Ishikawa (cell line): Measurements from ENCODE around the gene FTL.

Source experiments
- CEBPB ChIP-seq: IDR thresholded peaks from 2 replicates; pipeline ENCODE4 v1.6.1; 2012
- CREB1 ChIP-seq: IDR thresholded peaks from 2 replicates; pipeline ENCODE4 v1.6.1; 2012; ENCODE audit warnings: low read depth
- EGR1 ChIP-seq: IDR thresholded peaks from 2 replicates; pipeline ENCODE4 v1.6.1; 2012
- EP300 ChIP-seq: IDR thresholded peaks from 2 replicates; pipeline ENCODE4 v1.6.1; 2012; ENCODE audit warnings: borderline replicate concordance
- NFIC ChIP-seq: IDR thresholded peaks from 2 replicates; pipeline ENCODE4 v1.6.1; 2012
- RAD21 ChIP-seq: IDR thresholded peaks from 2 replicates; pipeline ENCODE4 v1.6.1; 2012; ENCODE audit warnings: low read depth
- TAF1 ChIP-seq: IDR thresholded peaks from 2 replicates; pipeline ENCODE4 v1.6.1; 2012; ENCODE audit warnings: low read depth, mild to moderate bottlenecking
- TEAD4 ChIP-seq: IDR thresholded peaks from 2 replicates; pipeline ENCODE4 v1.6.1; 2012
- YY1 ChIP-seq: IDR thresholded peaks from 2 replicates; pipeline ENCODE4 v1.6.1; 2012; ENCODE audit warnings: low read depth
- ZBTB7A ChIP-seq: IDR thresholded peaks from 2 replicates; pipeline ENCODE4 v1.6.1; 2012; ENCODE audit warnings: low read depth
- TF ChIP-seq, protein P1 (sequence below): IDR thresholded peaks from 2 replicates; pipeline ENCODE4 v1.6.1; 2012; ENCODE audit warnings: low read depth, mild to moderate bottlenecking

GRCh38 chr19:48990400-48990799 is 25.3 kb downstream of the FTL start:
- no peak for TF ChIP-seq CEBPB
- TF ChIP-seq RAD21: no peak
- no peak for TF ChIP-seq YY1
- TF ChIP-seq CREB1: no peak
- no peak for TF ChIP-seq TAF1
- TF ChIP-seq EP300: no peak
- no peak for TF ChIP-seq NFIC
- no peak for TF ChIP-seq EGR1
- no peak for TF ChIP-seq ZBTB7A
- TF ChIP-seq, protein P1, sequence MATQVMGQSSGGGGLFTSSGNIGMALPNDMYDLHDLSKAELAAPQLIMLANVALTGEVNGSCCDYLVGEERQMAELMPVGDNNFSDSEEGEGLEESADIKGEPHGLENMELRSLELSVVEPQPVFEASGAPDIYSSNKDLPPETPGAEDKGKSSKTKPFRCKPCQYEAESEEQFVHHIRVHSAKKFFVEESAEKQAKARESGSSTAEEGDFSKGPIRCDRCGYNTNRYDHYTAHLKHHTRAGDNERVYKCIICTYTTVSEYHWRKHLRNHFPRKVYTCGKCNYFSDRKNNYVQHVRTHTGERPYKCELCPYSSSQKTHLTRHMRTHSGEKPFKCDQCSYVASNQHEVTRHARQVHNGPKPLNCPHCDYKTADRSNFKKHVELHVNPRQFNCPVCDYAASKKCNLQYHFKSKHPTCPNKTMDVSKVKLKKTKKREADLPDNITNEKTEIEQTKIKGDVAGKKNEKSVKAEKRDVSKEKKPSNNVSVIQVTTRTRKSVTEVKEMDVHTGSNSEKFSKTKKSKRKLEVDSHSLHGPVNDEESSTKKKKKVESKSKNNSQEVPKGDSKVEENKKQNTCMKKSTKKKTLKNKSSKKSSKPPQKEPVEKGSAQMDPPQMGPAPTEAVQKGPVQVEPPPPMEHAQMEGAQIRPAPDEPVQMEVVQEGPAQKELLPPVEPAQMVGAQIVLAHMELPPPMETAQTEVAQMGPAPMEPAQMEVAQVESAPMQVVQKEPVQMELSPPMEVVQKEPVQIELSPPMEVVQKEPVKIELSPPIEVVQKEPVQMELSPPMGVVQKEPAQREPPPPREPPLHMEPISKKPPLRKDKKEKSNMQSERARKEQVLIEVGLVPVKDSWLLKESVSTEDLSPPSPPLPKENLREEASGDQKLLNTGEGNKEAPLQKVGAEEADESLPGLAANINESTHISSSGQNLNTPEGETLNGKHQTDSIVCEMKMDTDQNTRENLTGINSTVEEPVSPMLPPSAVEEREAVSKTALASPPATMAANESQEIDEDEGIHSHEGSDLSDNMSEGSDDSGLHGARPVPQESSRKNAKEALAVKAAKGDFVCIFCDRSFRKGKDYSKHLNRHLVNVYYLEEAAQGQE: no peak
- no peak for TF ChIP-seq TEAD4
